Endothelial cell of umbilical vein (primary cell): ENCODE measurements around the gene TEX29. TPM values are rescaled to one million over a fixed set of nuclear protein-coding genes. Genes with fewer than 3 reads are reported as not detected.

ENCODE experiments used
- BruUV-seq: library from RNA; stranded (reverse); fragments of 400-500 nt; replicated peaks from 2 replicates; lab custom pipeline; 2021; lab: Mats Ljungman, UMichigan
- CTCF ChIA-PET: fragments of 300-600, 350-600 bp; sonication (Branson Sonifier 250); formaldehyde crosslinking; loops from one replicate; lab custom pipeline; 2021; ENCODE audit warnings: antibody characterized with exemption, inconsistent platforms; lab: Charles Lee
- POLR2A ChIA-PET: fragments of 300-600, 350-600 bp; sonication (Branson Sonifier 250); formaldehyde crosslinking; loops from one replicate; lab custom pipeline; 2021; ENCODE audit warnings: antibody characterized with exemption, inconsistent platforms; lab: Charles Lee
- DNase-seq: peaks from one replicate; pipeline ENCODE4 v3.0.0-alpha.2; 2011; ENCODE audit warnings: low read depth, low spot score
- FAIRE-seq: peaks from 2 replicates; lab custom pipeline; 2011; peaks lifted over from hg19 to GRCh38; lab: Jason Lieb, UNC
- H2AFZ ChIP-seq: 2 replicates; pipeline ENCODE4 v1.6.0; 2012; ENCODE audit warnings: low read depth, low read length, control low read depth, inconsistent platforms
- H3K27ac ChIP-seq: 2 replicates; pipeline ENCODE4 v1.5.1; 2011; ENCODE audit warnings: low read depth, mild to moderate bottlenecking, control low read depth, low read length, moderate library complexity; ENCODE audit not compliant: insufficient read depth
- H3K27me3 ChIP-seq, 2 experiments: 2 replicates each; pipeline versions ENCODE4 v1.6.0 to v1.6.1; 2011; ENCODE audit warnings: low read length in 2 of 2, mixed read lengths in 1 of 2; ENCODE audit not compliant: control insufficient read depth in 2 of 2, insufficient read depth in 2 of 2
- H3K36me3 ChIP-seq, 2 experiments: 2 replicates in 1 of 2; 3 replicates in 1 of 2; pipeline ENCODE4 v1.5.1; 2011; ENCODE audit warnings: low read length in 2 of 2, mild to moderate bottlenecking in 1 of 2, moderate library complexity in 1 of 2; ENCODE audit not compliant: control insufficient read depth in 2 of 2, insufficient read depth in 2 of 2; ENCODE audit errors: extremely low read depth in 1 of 2
- H3K4me1 ChIP-seq: 3 replicates; pipeline ENCODE4 v1.5.1; 2011; ENCODE audit warnings: mild to moderate bottlenecking, low read length; ENCODE audit not compliant: control insufficient read depth, insufficient read depth; ENCODE audit errors: extremely low read depth
- H3K4me2 ChIP-seq: 2 replicates; pipeline ENCODE4 v1.6.1; 2011; ENCODE audit warnings: low read length, control low read depth, mixed read lengths; ENCODE audit not compliant: insufficient read depth
- H3K4me3 ChIP-seq, 3 experiments: fragments of 200-600 bp in 1 of 3; sonication (generic), shearing (Covaris generic) in 1 of 3; replicated peaks in 1 of 3; 2 replicates each; pipeline ENCODE4 v1.5.1; 2011 to 2016; ENCODE audit warnings: control low read depth in 3 of 3, low read length in 3 of 3, mild to moderate bottlenecking in 2 of 3, inconsistent platforms in 1 of 3, low read depth in 1 of 3, moderate library complexity in 1 of 3; ENCODE audit not compliant: insufficient read depth in 1 of 3
- H3K79me2 ChIP-seq: 2 replicates; pipeline ENCODE4 v1.6.0; 2012; ENCODE audit warnings: low read length, inconsistent platforms; ENCODE audit not compliant: control insufficient read depth, insufficient read depth
- H3K9ac ChIP-seq: replicated peaks from 2 replicates; pipeline ENCODE3; 2011; ENCODE audit warnings: low read length, control low read depth; ENCODE audit not compliant: insufficient read depth; ENCODE audit errors: extremely low read depth
- H3K9me1 ChIP-seq: replicated peaks from 3 replicates; pipeline ENCODE4 v1.6.0; 2011; ENCODE audit warnings: mild to moderate bottlenecking, low read length; ENCODE audit not compliant: control insufficient read depth, insufficient read depth; ENCODE audit errors: extremely low read depth
- H3K9me3 ChIP-seq: replicated peaks from 2 replicates; pipeline ENCODE4 v1.5.1; 2012; ENCODE audit warnings: low read length, inconsistent platforms; ENCODE audit not compliant: control insufficient read depth, insufficient read depth
- H4K20me1 ChIP-seq: replicated peaks from 2 replicates; pipeline ENCODE3; 2011; ENCODE audit warnings: mild to moderate bottlenecking, low read length; ENCODE audit not compliant: control insufficient read depth, insufficient read depth; ENCODE audit errors: extremely low read depth
- CTCF ChIP-seq, 2 donors: IDR thresholded peaks; 1 replicate in 1 of 2; 2 replicates in 1 of 2; pipeline ENCODE4 v1.5.1; 2011; ENCODE audit warnings: low read length in 2 of 2, mild to moderate bottlenecking in 2 of 2, moderate library complexity in 2 of 2, control low read depth in 1 of 2, inconsistent platforms in 1 of 2, low read depth in 1 of 2; ENCODE audit not compliant: insufficient read depth in 1 of 2; ENCODE audit errors: extremely low read depth in 1 of 2
- EZH2 ChIP-seq: IDR thresholded peaks from 2 replicates; pipeline ENCODE4 v1.6.1; 2012; ENCODE audit warnings: borderline replicate concordance, low read depth, mild to moderate bottlenecking, moderate library complexity, low read length, inconsistent platforms; ENCODE audit not compliant: severe bottlenecking
- FOS ChIP-seq: IDR thresholded peaks from 2 replicates; pipeline ENCODE4 v1.6.1; 2011; ENCODE audit warnings: mild to moderate bottlenecking, low read length, moderate library complexity, borderline replicate concordance; ENCODE audit not compliant: insufficient read depth
- GATA2 ChIP-seq: IDR thresholded peaks from 2 replicates; pipeline ENCODE4 v1.7.0; 2011; ENCODE audit warnings: low read depth, mild to moderate bottlenecking, moderate library complexity, mixed read lengths, low read length; ENCODE audit not compliant: insufficient read length, insufficient read depth
- JUN ChIP-seq: IDR thresholded peaks from 2 replicates; pipeline ENCODE4 v1.6.1; 2011; ENCODE audit warnings: borderline replicate concordance, low read depth; ENCODE audit not compliant: insufficient read length, insufficient read depth
- MAX ChIP-seq: IDR thresholded peaks from 2 replicates; pipeline ENCODE4 v1.6.1; 2011; ENCODE audit not compliant: insufficient read depth, insufficient read length
- MYC ChIP-seq: IDR thresholded peaks from one replicate; pipeline ENCODE4 v1.6.1; 2011; ENCODE audit warnings: mild to moderate bottlenecking, low read depth, low read length
- POLR2A ChIP-seq: IDR thresholded peaks from 2 replicates; pipeline ENCODE4 v1.6.1; 2012; ENCODE audit warnings: low read depth, mild to moderate bottlenecking, control low read depth, low read length
- POLR2AphosphoS5 ChIP-seq: IDR thresholded peaks from 2 replicates; pipeline ENCODE4 v1.6.1; 2012; ENCODE audit warnings: low read depth, mild to moderate bottlenecking, control low read depth, low read length, moderate library complexity; ENCODE audit not compliant: insufficient read depth
- dilution Hi-C: fragments of 300-500 bp; cut with MboI; formaldehyde crosslinking; loops from one replicate; pipeline ENCODE4 v1.15.0; 2019; ENCODE audit warnings: low sequenced_read_pairs; ENCODE audit not compliant: extremely low pct_ligation_motif_present
- intact Hi-C: fragments of 100-400 bp; cut with micrococcal nuclease; formaldehyde crosslinking; loops from one replicate; pipeline ENCODE4 v1.10.0; 2022
- polyA plus RNA-seq, 4 experiments: library from polyadenylated mRNA; depleted of rRNA in 3 of 4; stranded (reverse) in 3 of 4; unstranded in 1 of 4; fragments of >200 nt; gene quantifications; 2 replicates each; pipeline versions ENCODE4 v1.2.1 to v1.2.3, GENCODE V29; 2011 to 2012; ENCODE audit warnings: missing spikeins in 1 of 4
- total RNA-seq: library from RNA; stranded (reverse); gene quantifications from 2 replicates; pipeline ENCODE4 v1.2.3, GENCODE V29; 2021

Gene TEX29
- total and polyA plus RNA-seq, 2 donors (not counting 3 experiments of a cell fraction or from before 2014, with no cell fraction given): 0.44 TPM; not detected in 1

DNA sequence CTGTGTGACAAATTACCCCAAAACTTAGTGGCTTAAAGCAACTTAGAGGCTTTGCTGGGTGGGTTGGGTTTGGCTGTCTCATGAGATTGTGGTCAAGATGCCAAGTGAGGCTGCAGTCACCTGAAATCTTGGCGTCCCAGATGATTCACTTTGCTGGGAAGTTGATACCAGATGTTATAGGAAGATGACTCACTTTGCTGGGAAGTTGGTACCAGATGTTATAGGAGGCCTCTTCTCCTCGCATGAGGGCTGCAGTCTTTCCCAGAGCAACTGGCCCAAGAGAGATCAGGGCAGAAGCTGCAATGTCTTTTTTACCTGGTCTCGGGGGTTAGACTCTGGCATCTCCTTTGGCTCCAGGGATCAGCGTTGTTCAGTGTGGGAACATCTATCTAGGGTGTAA is 16.8 kb downstream of the TEX29 start:
- H3K9me3 ChIP-seq: no peaks in the 10 kb centered on the region
- no peak for DNase-seq
- no peak overlapping the region for H3K27ac ChIP-seq
- dilution Hi-C loops (no loop called here), intact Hi-C loops (no loop called here)
- H3K4me1 ChIP-seq: no peaks in the 10 kb centered on the region
- no peaks in the 10 kb centered on the region for H3K9me1 ChIP-seq
- H3K4me3 ChIP-seq: no peak overlapping the region
- POLR2A ChIA-PET: no interaction called here
- H3K4me2 ChIP-seq: no peak overlapping the region
- TF ChIP-seq POLR2AphosphoS5 (no peak), EZH2 (no peak), JUN (no peak), GATA2 (no peak), MYC (no peak), CTCF (IDR thresholded peaks at IDR 0.05; ENCODE audit: extremely low read depth in 1 of 2, insufficient read depth in 1 of 2, low read depth in 1 of 2, low read length in 2 of 2) (no peak), FOS (no peak), POLR2A (no peak), MAX (no peak)
- CTCF ChIA-PET: no interaction called here
- FAIRE-seq: no peak
- H2AFZ ChIP-seq: no peak overlapping the region
- H3K9ac ChIP-seq: no peak overlapping the region
- no TSS peak for BruUV-seq
- no peaks in the 10 kb centered on the region for H3K79me2 ChIP-seq
- H3K27me3 ChIP-seq: no peaks in the 10 kb centered on the region
- H3K36me3 ChIP-seq: no peaks in the 10 kb centered on the region
- H4K20me1 ChIP-seq: no peaks in the 10 kb centered on the region
